HG02885 (cell line): Measurements from ENCODE around the gene ACCSL.

Experiments
- ATAC-seq: cut with Tn5 transposase; IDR thresholded peaks from one replicate; pipeline ENCODE4 v1.9.1; 2021; ENCODE audit warnings: mild to moderate bottlenecking; ENCODE audit not compliant: unreplicated experiment, poor library complexity

Gene ACCSL

GRCh38 chr11:44049832-44050231, 2.1 kb downstream of the ACCSL start:
- ATAC-seq = no peak

GRCh38 chr11:44051171-44051570, 3.4 kb downstream of the ACCSL start:
- ATAC-seq = no peak

- ATAC-seq = no peak
Measured at GRCh38 chr11:44057340-44057739, 9.6 kb downstream of the ACCSL start.

GRCh38 chr11:44058275-44058674, 10.5 kb downstream of the ACCSL start:
- no peak for ATAC-seq

- ATAC-seq = no peak
Measured at GRCh38 chr11:44065161-44065661, 17.4 kb downstream of the ACCSL start.

- peak; percentile 92 for ATAC-seq
Measured at GRCh38 chr11:44065841-44066731, 18.3 kb downstream of the ACCSL start, which contains the start of gene ACCS. ACCS (plus strand) TSS chr11:44066270; CDS start chr11:44067628, 1,358 bp downstream.

- no peak for ATAC-seq
Measured at GRCh38 chr11:44066732-44067141, 19.0 kb downstream of the ACCSL start.

GRCh38 chr11:44067266-44067665, 19.5 kb downstream of the ACCSL start:
- no peak for ATAC-seq

- no peak for ATAC-seq
Measured at GRCh38 chr11:44068180-44068579, 20.4 kb downstream of the ACCSL start.

- ATAC-seq = no peak
Measured at GRCh38 chr11:44071157-44071556, 23.4 kb downstream of the ACCSL start.

- no peak for ATAC-seq
Measured at GRCh38 chr11:44072757-44073658, 25.2 kb downstream of the ACCSL start.

- no peak for ATAC-seq
Measured at GRCh38 chr11:44078794-44079193, 31.0 kb downstream of the ACCSL start.

GRCh38 chr11:44079376-44079775, 31.6 kb downstream of the ACCSL start:
- no peak for ATAC-seq

GRCh38 chr11:44080951-44081350, 33.2 kb downstream of the ACCSL start:
- ATAC-seq = no peak

GRCh38 chr11:44082645-44083044, 34.9 kb downstream of the ACCSL start:
- no peak for ATAC-seq

GRCh38 chr11:44083433-44083832, 35.7 kb downstream of the ACCSL start:
- ATAC-seq = no peak

GRCh38 chr11:44083906-44084305, 36.1 kb downstream of the ACCSL start:
- ATAC-seq = no peak

- ATAC-seq = no peak
Measured at GRCh38 chr11:44085330-44085729, 37.5 kb downstream of the ACCSL start.

GRCh38 chr11:44088377-44088776, 40.6 kb downstream of the ACCSL start:
- no peak for ATAC-seq

- no peak for ATAC-seq
Measured at GRCh38 chr11:44088871-44089270, 41.1 kb downstream of the ACCSL start.

- ATAC-seq = no peak
Measured at GRCh38 chr11:44090539-44090938, 42.8 kb downstream of the ACCSL start.
